GM18519 (cell line): ENCODE data around the gene SLC25A45.

ENCODE experiments used
- ATAC-seq: cut with Tn5 transposase; IDR thresholded peaks from one replicate; pipeline ENCODE4 v1.9.1; 2021; ENCODE audit warnings: mild to moderate bottlenecking, moderate library complexity; ENCODE audit not compliant: unreplicated experiment, low FRiP score

The SLC25A45 gene

DNA sequence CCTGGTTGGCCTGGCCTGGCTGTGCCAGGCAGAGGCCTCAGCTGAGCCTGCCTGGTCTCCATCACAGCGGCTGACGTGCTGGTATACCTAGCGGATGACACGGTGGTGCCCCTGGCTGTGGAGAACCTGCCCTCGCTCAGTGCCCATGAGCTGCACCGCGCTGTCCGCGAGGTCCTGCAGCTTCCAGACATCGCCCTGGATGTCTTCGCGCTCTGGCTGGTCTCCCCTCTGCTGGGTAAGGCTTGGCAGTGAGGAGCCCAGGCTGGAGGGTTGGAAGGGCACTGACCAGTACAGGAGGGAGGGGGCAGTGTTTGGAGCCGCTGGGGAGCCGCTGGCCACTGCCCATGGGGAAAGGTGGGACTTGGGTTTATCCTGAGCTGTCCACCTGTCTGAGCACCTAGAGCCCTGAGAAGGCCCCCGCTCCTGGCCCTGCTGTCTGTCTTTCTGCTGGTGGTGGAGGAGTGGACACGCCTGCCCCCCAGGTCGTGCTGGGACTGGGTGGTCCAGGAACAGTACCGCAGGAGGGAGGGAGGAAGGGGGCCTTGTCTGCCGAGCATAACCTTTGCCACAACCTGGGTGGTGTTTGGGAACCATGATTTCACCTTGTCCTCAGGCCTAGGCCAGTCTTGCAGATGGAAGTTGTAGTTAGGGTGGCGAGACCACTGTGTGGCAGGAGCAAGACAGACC is 7.0 kb upstream of the SLC25A45 start:
- no peak for ATAC-seq

DNA sequence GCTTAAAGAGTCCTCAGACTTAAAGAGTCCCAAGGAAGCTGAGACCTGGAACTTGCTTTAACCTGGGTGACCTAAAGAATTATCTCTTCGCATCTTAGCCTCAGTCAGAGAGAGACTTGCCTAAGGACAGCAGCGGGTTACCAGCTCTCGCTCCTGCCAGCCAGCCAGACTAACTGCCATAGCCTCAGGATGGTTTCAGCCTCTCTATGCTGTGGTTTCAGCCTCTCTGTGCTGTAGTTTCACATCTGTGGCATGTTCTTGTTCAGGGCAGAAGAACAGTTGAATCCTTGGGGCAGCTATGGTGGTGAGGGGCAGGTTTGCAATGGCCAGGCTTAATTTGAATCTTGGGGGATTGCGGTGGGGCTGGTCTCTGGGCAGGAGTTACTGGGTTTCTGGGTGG is 6.3 kb upstream of the SLC25A45 start:
- no peak for ATAC-seq

DNA sequence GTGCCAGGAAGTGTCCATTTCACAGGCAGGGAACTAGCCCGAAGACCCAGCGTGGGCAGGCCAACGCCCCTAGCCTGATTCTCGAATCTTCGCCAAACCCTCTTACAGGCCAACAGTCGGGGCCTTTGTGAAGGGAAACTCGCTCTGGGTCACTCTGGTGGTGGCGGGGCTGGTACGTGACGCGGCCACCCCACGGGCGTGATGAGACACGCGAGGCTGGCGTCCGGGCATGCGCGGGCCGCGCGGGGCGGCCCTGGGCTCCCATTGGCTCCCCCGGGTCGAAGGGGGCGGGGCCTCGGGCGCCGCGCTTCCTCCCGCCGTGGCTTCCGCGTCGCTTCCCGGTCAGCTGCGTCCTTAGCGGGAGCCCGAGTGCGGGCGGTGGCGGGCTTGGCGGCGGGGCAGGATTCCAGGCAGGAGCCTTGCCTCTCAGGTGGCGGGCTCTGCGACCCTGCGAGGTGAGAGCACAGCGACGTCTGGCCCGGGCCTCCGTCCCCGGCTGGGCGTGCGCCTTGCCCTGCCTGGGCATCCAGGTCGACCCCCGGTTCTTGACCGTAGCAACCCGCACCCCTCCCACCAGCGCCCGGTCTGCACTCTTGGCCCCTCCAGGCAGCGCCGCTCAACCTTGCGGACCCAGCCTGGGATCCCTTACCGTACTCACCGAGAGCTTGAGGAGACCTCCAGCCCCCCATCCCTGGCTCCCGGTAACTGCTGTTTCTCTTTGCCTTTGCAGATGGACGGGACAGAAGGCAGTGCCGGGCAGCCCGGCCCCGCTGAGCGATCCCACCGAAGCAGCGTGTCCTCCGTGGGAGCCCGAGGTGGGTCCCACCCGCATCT is 4.1 kb upstream of the SLC25A45 start, which contains the start of gene FRMD8:
FRMD8 (plus strand) TSS at position 331 of the 834 bp plus-strand sequence; CDS start at position 731, 400 bp downstream.
- ATAC-seq, result no peak

DNA sequence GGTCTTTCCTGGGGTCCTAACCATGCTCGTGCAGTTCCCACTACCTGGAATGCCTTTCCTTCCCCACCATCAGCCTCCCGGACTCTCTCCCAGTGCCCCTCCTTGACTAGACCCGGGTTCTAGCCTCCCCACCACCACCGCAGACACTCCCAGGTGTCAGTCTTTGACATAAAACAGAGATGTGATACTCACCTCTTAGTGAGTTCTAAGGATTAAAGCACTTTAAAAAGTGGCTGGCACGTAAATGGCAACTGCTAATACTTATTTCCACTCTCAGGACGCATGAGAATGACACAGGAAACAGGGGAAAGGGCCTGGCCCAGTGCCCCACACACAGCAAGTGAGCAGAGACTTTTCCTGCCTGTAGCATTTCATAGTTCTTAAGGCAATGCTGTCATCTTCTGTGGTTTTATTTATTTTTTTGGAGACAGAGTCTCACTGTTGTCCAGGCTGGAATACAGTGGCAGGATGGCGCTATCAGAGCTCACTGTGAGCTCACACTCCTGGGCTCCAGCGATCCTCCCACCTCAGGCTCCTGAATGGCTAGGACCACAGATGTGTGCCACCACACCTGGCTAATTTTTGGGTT is 1.9 kb upstream of the SLC25A45 start:
- no peak for ATAC-seq

DNA sequence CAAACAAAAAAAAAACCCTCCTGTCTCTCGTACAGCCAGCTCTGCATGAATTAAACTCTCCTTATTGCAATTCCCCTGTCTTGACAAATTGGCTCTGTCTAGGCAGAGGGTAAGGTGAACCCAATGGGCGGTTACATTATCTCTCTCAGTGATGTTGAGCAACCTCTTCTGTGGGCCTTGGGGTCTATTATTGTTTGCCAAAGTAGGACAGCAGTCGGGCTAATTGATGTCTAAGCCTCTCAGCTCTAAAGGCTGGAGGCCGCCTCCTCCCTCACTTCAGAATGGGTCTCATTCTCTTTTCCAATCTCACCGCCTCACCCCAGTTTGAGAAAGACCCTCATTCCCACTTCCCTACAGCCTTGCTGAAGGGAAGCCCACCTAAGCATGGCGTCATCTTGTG is 1.3 kb upstream of the SLC25A45 start:
- no peak for ATAC-seq

DNA sequence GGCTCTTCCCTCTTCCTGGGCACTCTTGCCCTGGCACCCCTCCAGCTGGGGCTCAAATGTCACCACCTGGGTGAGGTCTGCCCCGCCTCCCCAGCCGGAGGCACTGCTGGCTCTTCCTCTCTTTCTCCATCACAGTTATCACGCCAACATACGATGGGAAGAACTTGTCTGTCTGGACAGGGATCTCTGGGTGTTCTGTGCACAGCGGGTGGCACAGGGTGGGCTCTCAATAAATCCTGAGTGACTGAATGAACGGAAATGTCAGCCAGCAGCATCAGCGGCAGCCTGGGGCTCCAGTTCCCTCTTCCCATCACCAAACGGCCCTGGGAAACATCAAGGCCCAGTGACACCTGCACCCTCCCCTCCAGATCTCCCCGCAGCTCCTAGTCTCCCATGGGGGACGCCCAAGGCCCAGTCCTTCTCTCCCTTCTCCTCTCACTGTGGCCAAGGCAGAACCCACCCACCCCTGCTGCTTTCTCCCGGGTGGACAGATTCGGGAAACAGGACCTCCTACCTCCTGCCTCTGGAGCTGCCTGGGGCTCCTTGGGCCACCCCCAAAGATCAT is 440 bp upstream of the SLC25A45 start:
- ATAC-seq, result no peak

DNA sequence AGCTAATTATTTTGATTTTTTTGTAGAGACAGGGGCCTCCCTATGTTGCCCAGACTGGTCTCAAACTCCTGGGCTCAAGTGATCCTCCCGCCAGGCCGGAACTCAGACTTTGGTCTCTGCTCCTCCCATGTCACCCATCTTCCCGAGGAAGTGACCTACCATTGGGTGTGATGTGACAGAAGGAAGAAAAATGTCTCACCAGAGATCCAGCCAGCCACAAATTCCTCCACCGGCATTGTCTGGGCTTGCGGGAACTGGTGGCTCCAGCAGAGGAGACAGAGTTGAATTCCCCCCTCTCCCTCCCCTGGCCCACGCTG is 772 bp downstream of the SLC25A45 start:
- peak; percentile 2 for ATAC-seq

DNA sequence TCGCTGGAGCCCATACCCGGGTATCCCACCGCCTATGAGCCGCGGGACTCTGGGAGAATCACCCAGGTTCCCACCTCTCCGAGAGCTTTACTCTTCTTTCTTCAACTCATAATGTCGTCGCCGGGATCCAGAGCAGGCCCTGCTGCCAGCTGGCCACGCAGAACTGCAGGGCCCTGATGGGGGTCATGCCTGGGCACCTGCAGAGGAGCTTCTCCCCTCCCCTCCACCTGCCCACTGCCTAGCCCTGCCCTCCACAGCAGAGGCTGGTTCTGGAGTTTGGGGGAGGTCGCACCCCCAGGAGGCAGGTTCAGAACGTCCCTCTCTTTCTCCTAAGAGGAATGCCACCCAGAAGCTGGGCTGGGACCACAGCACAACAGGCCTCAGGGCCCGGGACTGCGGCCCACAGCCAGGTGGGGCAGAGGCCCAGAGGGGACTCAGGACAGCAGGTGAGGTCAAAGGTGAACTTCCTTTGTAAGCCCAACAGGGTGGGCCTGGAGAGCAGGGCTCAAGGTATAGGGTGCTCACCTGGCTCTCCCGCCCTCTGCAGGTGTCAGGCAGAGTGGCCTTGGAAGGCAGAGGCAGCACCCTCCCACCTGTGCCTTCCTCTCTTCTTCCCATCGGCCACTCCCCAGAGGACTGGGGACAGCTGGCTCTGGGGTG is 1.9 kb downstream of the SLC25A45 start:
- ATAC-seq, result no peak

DNA sequence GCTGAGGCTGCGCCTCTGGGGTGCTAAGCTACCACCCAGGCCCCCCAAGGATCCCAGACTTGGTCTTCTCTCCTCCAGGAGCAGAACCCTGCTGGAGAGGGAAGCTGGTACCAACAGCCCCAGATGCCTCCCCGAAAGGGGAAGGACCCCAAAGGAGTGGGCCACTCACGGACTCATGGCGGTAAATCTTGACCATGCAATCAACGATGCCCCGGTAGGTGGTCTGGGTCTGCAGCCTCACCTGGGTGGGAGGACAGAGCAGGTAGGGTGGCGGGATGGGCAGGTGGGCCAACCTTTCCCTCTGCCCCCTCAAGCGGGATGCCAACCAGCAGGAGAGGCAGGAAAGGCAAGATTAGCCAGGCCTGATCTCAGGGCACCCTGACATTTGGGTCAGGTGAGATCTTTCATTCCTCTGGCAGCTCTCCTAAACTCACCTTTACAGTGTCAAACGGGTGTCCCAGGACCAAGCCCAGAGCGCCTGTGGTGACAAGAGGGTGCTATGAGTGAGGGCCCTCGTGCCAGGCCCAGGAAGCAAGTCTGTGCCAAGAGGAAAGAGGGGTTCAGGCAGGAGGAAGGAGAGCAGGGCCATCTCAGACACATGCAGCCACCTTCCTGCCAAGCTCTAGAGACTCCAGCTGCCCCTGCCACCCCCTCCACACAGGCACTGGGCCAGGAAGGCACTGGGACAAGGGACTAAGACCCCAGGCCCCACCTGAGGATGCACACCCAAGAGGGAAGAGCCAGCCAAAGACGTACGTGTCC is 2.6 kb downstream of the SLC25A45 start:
- ATAC-seq, result no peak

DNA sequence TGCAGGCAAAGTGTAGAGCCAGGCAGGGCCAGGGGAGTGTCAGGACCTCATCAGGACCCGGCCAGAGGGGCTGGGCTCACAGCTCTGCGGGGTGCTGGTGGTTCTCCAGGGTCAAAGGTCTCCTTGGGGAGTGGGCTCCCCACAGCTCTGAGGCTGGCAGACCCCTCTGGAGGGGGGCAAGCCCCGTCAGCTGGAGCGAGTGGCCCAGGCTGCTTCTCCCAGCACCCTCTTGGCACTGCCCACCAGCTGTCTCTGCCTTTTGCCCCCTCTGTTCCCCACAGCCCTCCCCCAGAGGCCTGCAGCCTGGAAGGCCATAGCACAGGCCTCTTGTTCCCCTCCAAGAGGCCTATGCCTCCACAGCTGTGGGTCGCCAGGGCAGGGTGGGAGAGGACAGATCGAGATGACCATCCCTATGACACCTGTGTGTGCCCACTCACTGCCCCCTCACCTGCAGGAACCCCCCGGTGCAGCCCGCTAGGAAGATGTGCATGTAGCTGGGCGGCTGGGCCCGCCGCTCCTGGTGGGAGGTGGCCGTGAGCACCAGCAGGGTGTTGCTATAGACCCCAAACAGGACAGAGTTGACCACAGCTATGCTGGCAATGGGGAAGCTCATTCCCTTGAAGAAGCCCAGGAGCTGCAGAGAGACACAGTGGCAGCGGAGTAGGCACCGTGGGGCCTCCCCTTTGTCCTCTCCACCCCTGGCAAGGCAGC is 3.4 kb downstream of the SLC25A45 start:
- no peak for ATAC-seq

DNA sequence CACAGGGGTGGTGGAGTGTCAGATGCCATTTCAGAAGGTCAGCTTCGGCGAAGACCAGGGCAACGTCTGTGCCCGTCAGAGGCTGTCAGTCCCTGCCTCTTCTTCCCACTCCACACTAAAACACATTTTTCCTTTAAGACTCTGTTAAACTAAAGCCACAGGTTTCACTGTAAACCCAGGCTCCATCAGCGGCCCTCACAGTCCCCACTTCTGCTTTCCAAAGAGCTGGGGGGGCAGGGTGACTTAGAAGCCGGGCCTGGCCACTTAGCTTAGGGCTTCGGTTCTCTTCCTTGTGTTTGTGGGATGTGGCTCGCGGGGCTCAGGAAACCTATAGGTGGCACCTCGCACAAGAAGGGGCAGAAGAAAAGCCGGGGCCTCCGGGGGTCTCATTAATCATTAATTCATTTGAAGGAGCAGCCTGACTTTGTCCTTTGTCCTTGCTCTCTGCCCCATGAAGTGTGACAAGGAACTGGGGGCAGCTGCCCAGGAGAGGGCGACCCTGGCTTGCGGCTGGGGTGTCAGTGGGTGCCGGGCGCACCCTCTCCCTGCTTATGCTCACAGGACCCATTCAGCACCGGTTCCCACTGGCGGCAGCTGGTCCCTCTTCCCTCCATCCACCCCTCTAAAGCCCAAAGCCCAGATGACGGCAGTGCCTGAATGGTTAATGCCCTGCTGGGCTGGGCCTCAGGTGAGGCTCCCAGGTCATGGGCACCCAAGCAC is 4.1 kb downstream of the SLC25A45 start:
- no peak for ATAC-seq

DNA sequence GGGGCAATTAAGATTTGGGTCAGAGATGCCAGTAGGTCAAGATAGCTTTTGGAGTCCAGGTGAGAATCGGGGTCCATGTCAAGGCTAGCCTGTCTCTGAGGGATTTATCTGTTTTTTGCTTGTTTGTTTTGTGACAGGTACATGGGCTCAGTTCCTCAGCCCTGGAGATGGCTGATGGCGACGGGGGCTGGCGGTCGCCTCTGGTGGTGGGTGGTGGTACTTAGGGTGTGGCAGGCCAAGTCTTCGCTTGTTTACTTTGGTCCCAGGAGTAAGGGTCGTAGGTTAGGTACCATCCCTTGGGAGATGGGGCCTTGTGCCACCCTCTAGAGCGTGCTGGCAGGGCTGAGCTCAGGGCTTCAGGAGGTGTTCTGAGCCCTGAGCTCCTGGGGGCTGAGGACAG is 4.7 kb downstream of the SLC25A45 start:
- no peak for ATAC-seq

DNA sequence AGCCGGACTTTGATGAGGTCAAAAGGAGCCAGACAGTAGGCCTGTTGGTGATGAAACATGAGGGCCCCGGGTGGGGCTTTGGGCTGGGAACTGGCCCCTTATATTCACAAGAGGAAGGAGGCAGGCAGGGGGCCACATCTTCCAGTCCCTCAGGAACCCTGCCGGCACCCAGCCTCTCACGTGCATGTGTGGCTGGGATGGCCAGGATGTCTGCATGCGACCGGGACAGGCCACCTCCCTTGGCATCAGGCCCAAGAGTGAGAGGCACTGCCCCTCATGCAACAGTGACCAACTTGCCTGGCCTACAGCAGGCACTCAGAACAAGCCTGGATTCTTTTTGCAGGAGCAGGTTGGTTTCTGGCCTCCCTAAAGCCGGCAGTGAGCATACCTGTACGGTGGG is 5.4 kb downstream of the SLC25A45 start:
- ATAC-seq, result no peak

DNA sequence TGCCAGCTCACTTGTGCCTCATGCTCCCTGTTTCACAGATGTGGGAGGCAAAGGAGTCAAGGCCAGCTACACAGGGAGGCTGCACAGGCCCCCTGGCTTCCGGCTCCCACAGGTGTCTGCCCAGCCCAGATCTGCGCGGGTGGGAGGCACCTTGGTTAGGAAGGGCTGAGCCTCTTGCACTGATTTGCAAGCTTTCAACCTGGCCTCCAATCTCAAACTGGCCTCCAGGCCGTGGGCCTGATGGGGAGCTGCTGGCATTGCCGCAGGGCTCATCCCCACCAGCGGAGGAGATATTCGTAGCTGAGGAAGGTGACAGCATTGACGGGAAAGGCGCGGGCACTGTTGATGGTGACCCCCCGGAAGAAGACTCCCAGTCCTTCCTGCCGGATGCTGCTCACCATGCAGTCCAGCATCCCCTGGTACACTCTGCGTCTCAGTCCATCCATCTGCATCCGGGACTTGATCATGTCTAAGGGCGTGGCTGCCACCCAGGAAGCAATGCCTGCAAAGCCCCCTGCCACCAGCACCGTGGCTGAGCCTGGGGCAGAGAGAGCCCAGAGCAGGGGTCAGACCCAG is 6.2 kb downstream of the SLC25A45 start:
- ATAC-seq, result no peak

DNA sequence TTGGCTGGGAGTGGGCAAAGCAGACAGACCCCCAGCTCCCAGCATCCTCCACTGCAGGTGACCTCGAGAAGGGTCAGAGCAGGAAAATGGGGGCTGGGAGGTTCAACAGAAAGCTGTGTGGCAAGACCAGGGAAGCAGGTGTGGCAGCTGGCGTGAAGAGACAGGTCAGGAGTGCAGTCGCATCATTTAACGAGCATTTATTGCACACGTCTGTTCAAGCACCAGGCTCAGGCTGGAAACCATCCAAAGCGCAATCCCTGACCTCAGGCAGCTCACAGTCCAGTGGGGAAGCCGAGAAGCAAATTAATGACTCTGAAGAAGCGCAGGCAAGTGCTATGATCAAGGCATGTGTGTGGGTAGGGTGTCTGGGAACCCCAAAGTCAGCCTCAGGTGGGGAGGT is 7.4 kb downstream of the SLC25A45 start:
- no peak for ATAC-seq

DNA sequence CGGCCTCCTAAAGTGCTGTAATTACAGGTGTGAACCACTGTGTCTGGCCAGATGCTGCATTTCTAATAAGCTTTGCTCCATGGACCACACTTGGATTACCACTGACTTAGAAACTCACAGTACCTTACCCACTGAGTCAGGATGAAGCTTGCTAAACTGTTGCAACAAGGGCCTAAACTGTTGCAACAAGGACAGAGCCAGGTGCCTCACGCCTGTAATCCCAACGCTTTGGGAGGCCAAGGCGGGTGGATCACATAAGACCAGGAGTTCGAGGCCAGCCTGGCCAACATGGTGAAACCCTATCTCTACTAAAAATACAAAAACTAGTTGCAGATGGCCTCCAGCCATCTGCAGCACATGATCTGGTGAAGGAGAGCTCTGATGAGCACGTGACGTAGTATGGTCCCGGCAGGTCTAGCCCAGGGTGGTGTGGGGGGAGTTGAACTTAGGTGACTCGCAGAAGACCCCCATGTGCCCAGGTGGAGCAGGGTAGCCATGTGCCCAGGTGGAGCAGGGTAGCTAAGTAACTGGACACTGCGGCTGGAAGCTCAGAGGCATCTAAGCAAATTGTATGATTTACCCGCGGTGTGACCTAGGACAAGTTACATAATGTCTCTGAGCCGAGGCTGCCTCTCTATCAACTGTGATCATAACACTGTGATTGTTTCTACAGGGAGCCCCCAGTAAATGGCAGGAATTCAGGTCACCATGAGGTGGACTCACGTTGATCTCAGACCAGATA is 8.4 kb downstream of the SLC25A45 start:
- ATAC-seq, result no peak

DNA sequence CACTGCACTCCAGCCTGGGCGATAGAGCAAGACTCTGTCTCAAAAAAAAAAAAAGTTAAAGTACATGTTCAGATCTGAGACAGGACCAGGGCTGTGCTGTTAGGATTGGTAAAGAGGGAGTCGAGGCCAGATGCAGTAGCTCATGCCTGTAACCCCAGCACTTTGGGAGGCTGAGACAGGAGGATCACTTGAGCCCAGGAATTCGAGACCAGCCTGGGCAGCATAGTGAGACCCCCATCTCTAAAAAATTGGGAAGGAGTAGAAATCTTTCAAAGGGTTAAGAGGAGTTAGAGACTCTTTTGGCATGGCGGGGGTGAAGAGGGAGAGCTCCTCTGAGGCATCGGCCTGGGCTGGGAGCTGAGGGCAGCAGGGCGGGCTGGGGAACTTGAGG is 11.8 kb downstream of the SLC25A45 start:
- no peak for ATAC-seq

DNA sequence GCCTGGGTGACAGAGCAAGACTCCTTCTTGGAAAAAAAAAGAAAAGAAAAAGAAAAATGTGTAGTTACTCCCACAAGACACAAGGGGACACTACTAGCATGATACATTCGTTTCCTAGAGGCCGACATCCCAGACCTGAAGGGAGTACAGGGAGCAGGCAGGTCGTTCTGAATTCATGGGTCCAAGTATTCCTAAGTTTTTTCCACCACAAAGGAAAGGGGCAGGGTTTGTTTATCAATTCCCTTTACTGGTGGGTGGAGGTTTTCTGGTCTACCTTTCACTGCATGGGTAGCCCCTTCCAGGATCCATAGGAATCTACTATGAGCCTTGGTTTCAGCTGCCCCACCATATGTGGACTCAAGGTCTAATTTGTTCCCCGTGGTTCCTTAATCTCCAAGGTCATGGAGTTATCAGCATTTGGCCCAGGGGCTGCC is 16.1 kb downstream of the SLC25A45 start:
- no peak for ATAC-seq
